Liver (tissue), 9 donors: Measurements from ENCODE around the gene SLC1A5. TPM values are rescaled to one million over a fixed set of nuclear protein-coding genes. Genes with fewer than 3 reads are reported as not detected.
"Not testable (repeated sequence)": the region's sequence is repeated elsewhere in the genome, so short reads cannot be mapped to it uniquely, and the experiment has no call there.

Experiments
- DNase-seq: peaks from one replicate; pipeline ENCODE4 v3.0.0-alpha.2; 2017; ENCODE audit warnings: low spot score
- H3K27ac ChIP-seq, 2 donors: one replicate each; pipeline ENCODE4 v1.7.0; 2013; ENCODE audit warnings: inconsistent platforms in 2 of 2, low read length in 2 of 2, control low read depth in 1 of 2, low read depth in 1 of 2, mild to moderate bottlenecking in 1 of 2
- H3K27me3 ChIP-seq, 4 donors: one replicate each; pipeline versions ENCODE4 v1.6.1 to v1.7.0; 2013; ENCODE audit warnings: low read length in 3 of 4, inconsistent platforms in 1 of 4, mild to moderate bottlenecking in 1 of 4, moderate library complexity in 1 of 4; ENCODE audit not compliant: control insufficient read depth in 4 of 4, insufficient read depth in 4 of 4
- H3K36me3 ChIP-seq, 4 donors: one replicate each; pipeline versions ENCODE4 v1.6.1 to v1.7.0; 2013; ENCODE audit warnings: low read length in 3 of 4, mild to moderate bottlenecking in 3 of 4, low read depth in 1 of 4, moderate library complexity in 1 of 4; ENCODE audit not compliant: control insufficient read depth in 4 of 4, insufficient read depth in 3 of 4
- H3K4me1 ChIP-seq, 4 donors: one replicate each; pipeline versions ENCODE4 v1.6.1 to v1.7.0; 2013; ENCODE audit warnings: low read length in 3 of 4, mild to moderate bottlenecking in 3 of 4, moderate library complexity in 1 of 4; ENCODE audit not compliant: control insufficient read depth in 4 of 4, insufficient read depth in 4 of 4
- H3K4me3 ChIP-seq, 3 donors: one replicate each; pipeline versions ENCODE4 v1.6.1 to v1.7.0; 2013; ENCODE audit warnings: low read length in 3 of 3, control low read depth in 1 of 3, low read depth in 1 of 3, mild to moderate bottlenecking in 1 of 3
- H3K9ac ChIP-seq, 2 donors: one replicate each; pipeline ENCODE4 v1.7.0; 2013; ENCODE audit warnings: low read length in 2 of 2, mild to moderate bottlenecking in 2 of 2, moderate library complexity in 2 of 2, control low read depth in 1 of 2, low read depth in 1 of 2
- H3K9me3 ChIP-seq, 4 donors: one replicate each; pipeline versions ENCODE4 v1.6.1 to v1.7.0; 2013; ENCODE audit warnings: low read length in 3 of 4; ENCODE audit not compliant: control insufficient read depth in 4 of 4
- CTCF ChIP-seq: fragments of 150-350 bp; IDR thresholded peaks from 2 replicates; pipeline ENCODE4 v1.5.1; 2017; ENCODE audit warnings: improper control_type of control experiment, low read depth, low read length; ENCODE audit not compliant: missing input control
- FOXA1 ChIP-seq: IDR thresholded peaks from 2 replicates; pipeline ENCODE4 v1.6.1; 2016; ENCODE audit warnings: antibody characterized with exemption
- FOXA2 ChIP-seq: IDR thresholded peaks from 2 replicates; pipeline ENCODE4 v1.6.1; 2016; ENCODE audit warnings: antibody characterized with exemption
- GABPA ChIP-seq, 2 donors: IDR thresholded peaks in 1 of 2; conservative IDR thresholded peaks in 1 of 2; 2 replicates each; pipeline ENCODE4 v1.6.1; 2016; ENCODE audit warnings: antibody characterized with exemption in 2 of 2, mild to moderate bottlenecking in 1 of 2, moderate library complexity in 1 of 2
- HNF4A ChIP-seq, 2 donors: conservative IDR thresholded peaks; 2 replicates each; pipeline ENCODE4 v1.6.1; 2016; ENCODE audit warnings: antibody characterized with exemption in 2 of 2, mild to moderate bottlenecking in 2 of 2
- HNF4G ChIP-seq: IDR thresholded peaks from 2 replicates; pipeline ENCODE4 v1.6.1; 2016; ENCODE audit warnings: antibody characterized with exemption
- JUND ChIP-seq, 2 donors: IDR thresholded peaks; 2 replicates each; pipeline ENCODE4 v1.6.1; 2016; ENCODE audit warnings: antibody characterized with exemption in 2 of 2
- NR2F2 ChIP-seq: IDR thresholded peaks from 2 replicates; pipeline ENCODE4 v1.6.1; 2016; ENCODE audit warnings: antibody characterized with exemption
- RAD21 ChIP-seq, 2 donors: IDR thresholded peaks; 2 replicates each; pipeline ENCODE4 v1.6.1; 2016; ENCODE audit warnings: antibody characterized with exemption in 2 of 2, mild to moderate bottlenecking in 2 of 2
- RXRA ChIP-seq, 2 donors: IDR thresholded peaks; 2 replicates each; pipeline ENCODE4 v1.6.1; 2017 to 2018; ENCODE audit warnings: antibody characterized with exemption in 2 of 2, mild to moderate bottlenecking in 1 of 2
- SP1 ChIP-seq: IDR thresholded peaks from 2 replicates; pipeline ENCODE4 v1.6.1; 2018; ENCODE audit warnings: antibody characterized with exemption, mild to moderate bottlenecking
- TAF1 ChIP-seq: conservative IDR thresholded peaks from 2 replicates; pipeline ENCODE4 v1.6.1; 2016; ENCODE audit warnings: antibody characterized with exemption, mild to moderate bottlenecking
- YY1 ChIP-seq: IDR thresholded peaks from 2 replicates; pipeline ENCODE4 v1.6.1; 2016; ENCODE audit warnings: antibody characterized with exemption, mild to moderate bottlenecking
- WGBS: extraction: QIAGEN DNeasy Blood & Tissue Kit; methylation state at CpG from one replicate; pipeline ENCODE4 v1.1.7; 2013; 5-methylcytosine and 5-hydroxymethylcytosine counted together
- polyA plus RNA-seq, 2 donors: library from polyadenylated mRNA; stranded (reverse) in 1 of 2; unstranded in 1 of 2; fragments of 200-250 nt in 1 of 2; fragments of >200 nt in 1 of 2; fragmentation: Nextera tagmentation in 1 of 2; extraction: Ambion mirVana in 1 of 2; gene quantifications; one replicate each; pipeline versions ENCODE4 v1.2.1 to v1.2.3, GENCODE V29; 2013 to 2015
- total RNA-seq, 2 donors: library from RNA; depleted of rRNA; stranded (reverse); fragments of >200 nt; gene quantifications; one replicate each; pipeline ENCODE4 v1.2.3, GENCODE V29; 2014
- donor health status: healthy.
- donor health status: healthy.
- donor health status: healthy.
- donor health status: healthy.
- donor health status: healthy.

Gene SLC1A5
- total and polyA plus RNA-seq, 4 donors, result 1.5 to 90.8 (median 6.1) TPM

GRCh38 chr19:46782355-46783019, 5.9 kb downstream of the SLC1A5 start:
- H3K9me3 ChIP-seq, result no peaks in the 10 kb centered on the region
- no peak for DNase-seq
- peaks cover 3 to 19% (median 8%) of the 10 kb centered on the region in 4 donors for H3K4me1 ChIP-seq
- H3K27ac ChIP-seq, result no peak overlapping the region
- H3K36me3 ChIP-seq, result no peaks in the 10 kb centered on the region
- H3K9ac ChIP-seq, result no peak overlapping the region
- no peak overlapping the region for H3K4me3 ChIP-seq
- no peak for TF ChIP-seq TAF1
- no peak for TF ChIP-seq HNF4A (conservative IDR thresholded peaks at IDR 0.05)
- no peak for TF ChIP-seq FOXA1
- no peak for TF ChIP-seq CTCF
- no peak for TF ChIP-seq YY1
- 97% methylated on average over 7 of the region's 7 CpGs for WGBS
- H3K27me3 ChIP-seq, result peaks cover 0 to 2% (median 0%) of the 10 kb centered on the region in 4 donors

GRCh38 chr19:46777956-46778645, 10.3 kb downstream of the SLC1A5 start:
- H3K4me1 ChIP-seq, result not testable (repeated sequence)

GRCh38 chr19:46776927-46777911, 11.2 kb downstream of the SLC1A5 start:
- Histone ChIP-seq H3K9me3 (no peaks in the 10 kb centered on the region), H3K4me1 (peaks cover 0 to 2% (median 1%) of the 10 kb centered on the region in 4 donors), H3K4me3 (no peak overlapping the region), H3K27ac (no peak overlapping the region), H3K27me3 (no peaks in the 10 kb centered on the region), H3K36me3 (peaks cover 0 to 6% (median 3%) of the 10 kb centered on the region in 4 donors), H3K9ac (no peak overlapping the region)
- peak; percentile 57 for DNase-seq
- 95% methylated on average over 33 of the region's 33 CpGs for WGBS
- no peak for TF ChIP-seq RAD21 (IDR thresholded peaks at IDR 0.05)
- TF ChIP-seq SP1, result no peak
- no peak for TF ChIP-seq NR2F2
- TF ChIP-seq HNF4G, result no peak
- no peak for TF ChIP-seq CTCF
- TF ChIP-seq GABPA (IDR thresholded peaks at IDR 0.05 in 1 of 2, conservative IDR thresholded peaks at IDR 0.05 in 1 of 2), result no peak
- TF ChIP-seq JUND (IDR thresholded peaks at IDR 0.05), result no peak
- no peak for TF ChIP-seq FOXA1
- TF ChIP-seq FOXA2, result no peak
- no peak for TF ChIP-seq RXRA (IDR thresholded peaks at IDR 0.05)
- no peak for TF ChIP-seq HNF4A (conservative IDR thresholded peaks at IDR 0.05)
- TF ChIP-seq TAF1, result no peak

More at GRCh38 chr19:46777956-46778645, 10.3 kb downstream of the SLC1A5 start:
- H3K9ac ChIP-seq, H3K27ac ChIP-seq, H3K9me3 ChIP-seq, H3K36me3 ChIP-seq, DNase-seq, H3K4me3 ChIP-seq, H3K27me3 ChIP-seq: not testable (repeated sequence)
- 92% methylated on average over 12 of the region's 12 CpGs for WGBS
